A673 (cell line): Measurements from ENCODE around the gene FAR1.

Experiments
- CTCF ChIP-seq: fragments of 300-800, 200-600 bp; sonication (generic); conservative IDR thresholded peaks from 2 replicates; pipeline ENCODE4 v1.5.1; 2017; ENCODE audit warnings: low read depth, mild to moderate bottlenecking, antibody characterized with exemption, low read length, moderate library complexity, mixed read lengths
- EZH2 ChIP-seq: fragments of 200-600 bp; sonication (generic); IDR thresholded peaks from 2 replicates; pipeline ENCODE4 v1.6.1; 2017; ENCODE audit warnings: borderline replicate concordance, low read depth, mild to moderate bottlenecking, mixed read lengths, antibody characterized with exemption, low read length; ENCODE audit not compliant: poor library complexity, severe bottlenecking

DNA sequence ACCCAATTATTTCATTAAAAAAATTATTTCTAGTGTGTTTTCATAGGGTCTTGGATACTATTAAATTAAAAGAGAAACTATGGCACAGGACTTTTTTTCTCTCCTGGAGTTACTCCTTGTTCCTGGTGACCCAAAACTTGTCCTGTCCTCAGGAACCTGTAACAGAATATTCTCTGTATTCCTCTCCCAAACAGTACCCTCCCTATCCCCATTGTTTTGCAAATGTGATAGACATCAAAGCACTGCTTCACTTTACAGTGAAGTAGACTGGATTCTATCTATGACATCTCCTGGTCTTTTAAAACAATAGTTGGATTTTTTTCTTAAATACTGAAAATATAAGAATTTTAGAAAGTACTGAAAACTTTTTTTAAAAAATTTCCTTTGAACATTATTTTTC lies 37.2 kb downstream of the FAR1 start:
- no peak for TF ChIP-seq EZH2
- no peak for TF ChIP-seq CTCF
